ENCODE data around the gene KRTAP4-2. TPM values are rescaled to one million over a fixed set of nuclear protein-coding genes. Genes with fewer than 3 reads are reported as not detected.

KRTAP4-2 gene
- total and polyA plus RNA-seq, 10 of the 15 experiments (the other 5 are each of a cell fraction or from before 2014, with no cell fraction given), result not detected

DNA sequence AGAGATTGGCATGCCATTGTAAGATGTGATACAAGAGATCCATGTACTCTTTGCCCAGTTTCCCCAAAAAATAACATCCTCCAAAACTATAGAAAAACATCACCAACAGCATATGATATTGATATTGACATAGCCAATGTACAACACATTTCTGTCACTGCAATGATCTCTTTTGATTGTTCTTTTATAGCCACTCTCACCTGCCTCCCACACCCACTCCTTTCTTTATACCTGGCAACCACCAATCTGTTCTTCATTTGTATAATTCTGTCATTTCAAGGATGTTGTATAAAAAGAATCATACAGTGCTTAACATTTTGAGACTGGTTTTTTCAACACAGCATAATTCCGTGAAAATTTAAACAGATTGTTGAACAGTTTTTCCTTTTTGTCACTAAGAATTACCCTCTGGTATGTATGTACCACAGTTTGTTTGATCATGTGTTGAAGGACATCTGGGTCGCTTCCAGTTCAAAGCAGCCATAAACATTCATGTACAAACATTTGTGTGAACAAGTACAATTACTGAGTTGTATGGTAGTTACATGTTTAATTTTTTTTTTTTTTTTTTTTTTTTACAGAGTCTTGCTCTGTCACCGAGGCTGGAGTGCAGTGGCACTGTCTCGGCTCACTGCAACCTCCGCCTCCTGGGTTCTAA is 21.5 kb upstream of the KRTAP4-2 start:
- FAIRE-seq (no peak), DNase-seq (ENCODE audit: low read depth, low spot score) (no peak), ATAC-seq (no peak)
- Histone ChIP-seq H3K4me2 (ENCODE audit: control insufficient read depth, insufficient read depth) (no peak overlapping the region), H3K9ac (ENCODE audit: control insufficient read depth, insufficient read depth, low read length) (no peak overlapping the region), H4K20me1 (ENCODE audit: control insufficient read depth, insufficient read depth) (no peaks in the 10 kb centered on the region), H3K27ac (ENCODE audit: control insufficient read depth, insufficient read depth) (no peak overlapping the region), H3K4me3 (no peak overlapping the region), H3K9me3 (replicated peaks; ENCODE audit: control insufficient read depth, insufficient read depth, low read length) (no peaks in the 10 kb centered on the region), H3K79me2 (ENCODE audit: control insufficient read depth, insufficient read depth, low read length) (no peaks in the 10 kb centered on the region), H3K4me1 (ENCODE audit: control insufficient read depth, insufficient read depth, low read length) (no peaks in the 10 kb centered on the region), H2AFZ (ENCODE audit: control insufficient read depth, low read depth, low read length) (no peak overlapping the region), H3K36me3 (ENCODE audit: control insufficient read depth in 2 of 2, insufficient read depth in 2 of 2, low read length in 1 of 2) (no peaks in the 10 kb centered on the region), H3K27me3 (replicated peaks in 1 of 2; ENCODE audit: control insufficient read depth in 2 of 2, insufficient read depth in 2 of 2, low read length in 1 of 2) (no peaks in the 10 kb centered on the region)
- no TSS peak for BruUV-seq (replicated peaks)
- intact Hi-C loops (cut with micrococcal nuclease; ENCODE audit: unreplicated experiment), result no loop called here
- CTCF ChIA-PET, result no interaction called here
- POLR2A ChIA-PET, result no interaction called here
- TF ChIP-seq, protein P1, sequence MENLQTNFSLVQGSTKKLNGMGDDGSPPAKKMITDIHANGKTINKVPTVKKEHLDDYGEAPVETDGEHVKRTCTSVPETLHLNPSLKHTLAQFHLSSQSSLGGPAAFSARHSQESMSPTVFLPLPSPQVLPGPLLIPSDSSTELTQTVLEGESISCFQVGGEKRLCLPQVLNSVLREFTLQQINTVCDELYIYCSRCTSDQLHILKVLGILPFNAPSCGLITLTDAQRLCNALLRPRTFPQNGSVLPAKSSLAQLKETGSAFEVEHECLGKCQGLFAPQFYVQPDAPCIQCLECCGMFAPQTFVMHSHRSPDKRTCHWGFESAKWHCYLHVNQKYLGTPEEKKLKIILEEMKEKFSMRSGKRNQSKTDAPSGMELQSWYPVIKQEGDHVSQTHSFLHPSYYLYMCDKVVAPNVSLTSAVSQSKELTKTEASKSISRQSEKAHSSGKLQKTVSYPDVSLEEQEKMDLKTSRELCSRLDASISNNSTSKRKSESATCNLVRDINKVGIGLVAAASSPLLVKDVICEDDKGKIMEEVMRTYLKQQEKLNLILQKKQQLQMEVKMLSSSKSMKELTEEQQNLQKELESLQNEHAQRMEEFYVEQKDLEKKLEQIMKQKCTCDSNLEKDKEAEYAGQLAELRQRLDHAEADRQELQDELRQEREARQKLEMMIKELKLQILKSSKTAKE (IDR thresholded peaks at IDR 0.05; ENCODE audit: low read depth, poor library complexity, severe bottlenecking), result no peak
- TF ChIP-seq POLR2AphosphoS2 (IDR thresholded peaks at IDR 0.05; ENCODE audit: low read depth, low read length), result no peak
- TF ChIP-seq DPF2 (IDR thresholded peaks at IDR 0.05), result no peak
- TF ChIP-seq SMARCA5 (IDR thresholded peaks at IDR 0.05), result no peak
- no peak for TF ChIP-seq TCF12 (IDR thresholded peaks at IDR 0.05; ENCODE audit: low read depth, low read length)
- no peak for TF ChIP-seq TBL1XR1 (IDR thresholded peaks at IDR 0.05; ENCODE audit: low read depth, low read length)
- no peak for TF ChIP-seq RAD21 (IDR thresholded peaks at IDR 0.05; ENCODE audit: insufficient read depth, low read depth, low read length)
- TF ChIP-seq NBN (IDR thresholded peaks at IDR 0.05), result no peak
- no peak for TF ChIP-seq IRF4 (IDR thresholded peaks at IDR 0.05; ENCODE audit: low read depth, low read length)
- TF ChIP-seq SP1 (IDR thresholded peaks at IDR 0.05; ENCODE audit: low read depth, low read length), result no peak
- no peak for TF ChIP-seq SREBF2 (IDR thresholded peaks at IDR 0.05; ENCODE audit: low read length)
- TF ChIP-seq ESRRA (IDR thresholded peaks at IDR 0.05; ENCODE audit: low read length), result no peak
- TF ChIP-seq TCF7 (IDR thresholded peaks at IDR 0.05; ENCODE audit: borderline replicate concordance), result no peak
- no peak for TF ChIP-seq SIX5 (IDR thresholded peaks at IDR 0.05; ENCODE audit: low read depth, low read length, severe bottlenecking)
- no peak for TF ChIP-seq ZZZ3 (IDR thresholded peaks at IDR 0.05; ENCODE audit: control insufficient read depth, insufficient read length, low read depth)
- no peak for TF ChIP-seq POLR2A (IDR thresholded peaks at IDR 0.05; ENCODE audit: low read depth, low read length)
- TF ChIP-seq BACH1 (IDR thresholded peaks at IDR 0.05; ENCODE audit: borderline replicate concordance), result no peak
- SMC1A ChIA-PET (ENCODE audit: uncharacterized antibody, unreplicated experiment), result no interaction called here
- in situ Hi-C loops (cut with MboI), result no loop called here
- WGBS (ENCODE audit: insufficient coverage, insufficient replicate concordance, low lambda C conversion rate, missing lambda C conversion rate), result 47% methylated on average over 4 of the region's 5 CpGs
- RAD21 ChIA-PET (ENCODE audit: unreplicated experiment), result no interaction called here
